Neural progenitor cell (in vitro differentiated cells): ENCODE measurements around the gene TRMT61B.

Experiments
- EZH2 ChIP-seq: fragments of 200-600 bp; sonication (generic); IDR thresholded peaks from 2 replicates; pipeline ENCODE4 v1.6.1; 2017; ENCODE audit warnings: antibody characterized with exemption, mild to moderate bottlenecking, moderate library complexity
- EZH2phosphoT487 ChIP-seq: fragments of 200-600 bp; sonication (generic); IDR thresholded peaks from 2 replicates; pipeline ENCODE4 v1.6.1; 2017; ENCODE audit warnings: antibody characterized with exemption
- TF ChIP-seq, protein P1 (sequence below): fragments of 200-600 bp; sonication (generic); IDR thresholded peaks from 2 replicates; pipeline ENCODE4 v1.5.1; 2017; ENCODE audit warnings: antibody characterized with exemption, mild to moderate bottlenecking

DNA sequence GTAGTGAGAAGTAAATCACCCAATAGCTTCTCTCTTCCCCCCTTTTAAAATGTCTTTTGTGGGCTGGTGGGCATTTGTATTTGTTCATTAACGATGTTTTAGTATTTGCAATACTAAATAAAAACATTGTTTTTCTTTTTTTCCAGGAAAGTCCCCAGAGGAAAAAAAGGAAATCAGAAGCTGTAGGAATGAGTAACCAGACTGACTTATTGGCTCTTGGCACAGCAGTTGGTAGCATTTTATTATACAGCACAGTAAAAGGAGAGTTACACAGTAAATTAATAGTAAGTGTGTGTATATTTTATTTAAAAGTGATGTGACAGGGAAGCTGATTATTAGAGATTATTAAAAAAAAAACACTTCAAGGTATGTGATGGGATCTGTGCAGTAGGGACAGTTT, 31.7 kb upstream of the TRMT61B start:
- TF ChIP-seq, protein P1, sequence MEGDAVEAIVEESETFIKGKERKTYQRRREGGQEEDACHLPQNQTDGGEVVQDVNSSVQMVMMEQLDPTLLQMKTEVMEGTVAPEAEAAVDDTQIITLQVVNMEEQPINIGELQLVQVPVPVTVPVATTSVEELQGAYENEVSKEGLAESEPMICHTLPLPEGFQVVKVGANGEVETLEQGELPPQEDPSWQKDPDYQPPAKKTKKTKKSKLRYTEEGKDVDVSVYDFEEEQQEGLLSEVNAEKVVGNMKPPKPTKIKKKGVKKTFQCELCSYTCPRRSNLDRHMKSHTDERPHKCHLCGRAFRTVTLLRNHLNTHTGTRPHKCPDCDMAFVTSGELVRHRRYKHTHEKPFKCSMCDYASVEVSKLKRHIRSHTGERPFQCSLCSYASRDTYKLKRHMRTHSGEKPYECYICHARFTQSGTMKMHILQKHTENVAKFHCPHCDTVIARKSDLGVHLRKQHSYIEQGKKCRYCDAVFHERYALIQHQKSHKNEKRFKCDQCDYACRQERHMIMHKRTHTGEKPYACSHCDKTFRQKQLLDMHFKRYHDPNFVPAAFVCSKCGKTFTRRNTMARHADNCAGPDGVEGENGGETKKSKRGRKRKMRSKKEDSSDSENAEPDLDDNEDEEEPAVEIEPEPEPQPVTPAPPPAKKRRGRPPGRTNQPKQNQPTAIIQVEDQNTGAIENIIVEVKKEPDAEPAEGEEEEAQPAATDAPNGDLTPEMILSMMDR = no peak
- TF ChIP-seq EZH2 (no peak), EZH2phosphoT487 (no peak)
